HCT116 (cell line): Measurements from ENCODE around the gene SLC16A10. TPM values are rescaled to one million over a fixed set of nuclear protein-coding genes. Genes with fewer than 3 reads are reported as not detected.

Experiments
- ATAC-seq: fragments of 200-7000 bp; cut with Tn5 transposase; 2 replicates; pipeline ENCODE4 v1.9.1; 2020; ENCODE audit warnings: mild to moderate bottlenecking, moderate library complexity
- BruUV-seq: library from RNA; stranded (reverse); fragments of 400-500 nt; replicated peaks from 2 replicates; lab custom pipeline; 2021; lab: Mats Ljungman, UMichigan
- CTCF ChIA-PET: fragments of 300-600 bp; sonication (Branson Sonifier 250); formaldehyde crosslinking; loops from one replicate; lab custom pipeline; 2021; ENCODE audit warnings: antibody characterized with exemption; lab: Charles Lee
- POLR2A ChIA-PET: fragments of 300-600, 350-600 bp; sonication (Branson Sonifier 250); formaldehyde crosslinking; loops from one replicate; lab custom pipeline; 2021; ENCODE audit warnings: antibody characterized with exemption; lab: Charles Lee
- RAD21 ChIA-PET, 2 experiments: fragments of 300-600 bp; sonication (Branson Sonifier 250); formaldehyde crosslinking; loops; one replicate each; lab custom pipeline; 2023; ENCODE audit warnings: low total read pairs in 2 of 2; ENCODE audit not compliant: uncharacterized antibody in 2 of 2, unreplicated experiment in 2 of 2, low non-redundant PET in 1 of 2; lab: Charles Lee
- DNase-seq: peaks from one replicate; pipeline ENCODE4 v3.0.0-alpha.2; 2010; ENCODE audit warnings: low read depth, low spot score
- H2AFZ ChIP-seq: fragments of 200-600 bp; shearing (Covaris generic), sonication (generic); 2 replicates; pipeline ENCODE4 v1.6.1; 2017; ENCODE audit warnings: low read depth, mixed run types, mixed read lengths, antibody characterized with exemption, low read length; ENCODE audit not compliant: poor library complexity, severe bottlenecking
- H3K27ac ChIP-seq: 2 replicates; pipeline ENCODE4 v1.5.1; 2012; ENCODE audit warnings: low read depth, low read length
- H3K27me3 ChIP-seq: fragments of 200-600 bp; sonication (generic); 2 replicates; pipeline ENCODE4 v1.6.1; 2016; ENCODE audit warnings: mixed run types, low read length, mixed read lengths; ENCODE audit not compliant: insufficient read depth
- H3K36me3 ChIP-seq, 2 experiments: fragments of 200-500 bp in 1 of 2; fragments of 200-600 bp in 1 of 2; sonication (Bioruptor generic) in 1 of 2; sonication (generic) in 1 of 2; 2 replicates each; pipeline versions ENCODE4 v1.5.1 to v1.6.1; 2014 to 2016; ENCODE audit warnings: low read length in 2 of 2, inconsistent platforms in 1 of 2, mixed read lengths in 1 of 2, mixed run types in 1 of 2; ENCODE audit not compliant: insufficient read depth in 2 of 2, control insufficient read depth in 1 of 2
- H3K4me1 ChIP-seq, 2 experiments: fragments of 200-600 bp in 1 of 2; sonication (generic) in 1 of 2; 2 replicates each; pipeline versions ENCODE4 v1.5.1 to v1.6.1; 2012 to 2017; ENCODE audit warnings: low read length in 2 of 2, inconsistent platforms in 1 of 2, mild to moderate bottlenecking in 1 of 2, mixed read lengths in 1 of 2, mixed run types in 1 of 2, moderate library complexity in 1 of 2; ENCODE audit not compliant: insufficient read depth in 2 of 2, control insufficient read depth in 1 of 2
- H3K4me2 ChIP-seq: fragments of 200-600 bp; sonication (generic); 2 replicates; pipeline ENCODE4 v1.6.1; 2017; ENCODE audit warnings: mixed run types, low read length, mixed read lengths
- H3K4me3 ChIP-seq, 2 experiments: fragments of 200-600 bp in 1 of 2; sonication (generic) in 1 of 2; replicated peaks in 1 of 2; 2 replicates each; pipeline ENCODE4 v1.5.1; 2011 to 2016; ENCODE audit warnings: low read length in 2 of 2, control low read depth in 1 of 2, low read depth in 1 of 2, mild to moderate bottlenecking in 1 of 2, mixed read lengths in 1 of 2, mixed run types in 1 of 2
- H3K79me2 ChIP-seq: fragments of 200-600 bp; sonication (generic); 2 replicates; pipeline ENCODE4 v1.6.1; 2017; ENCODE audit warnings: mild to moderate bottlenecking, mixed run types, low read length, moderate library complexity, mixed read lengths; ENCODE audit not compliant: insufficient read depth
- H3K9ac ChIP-seq: fragments of 200-600 bp; sonication (generic); 2 replicates; pipeline ENCODE4 v1.6.1; 2016; ENCODE audit warnings: low read length, mixed read lengths
- H3K9me2 ChIP-seq: fragments of 200-600 bp; sonication (generic), shearing (Covaris generic); 2 replicates; pipeline ENCODE4 v1.6.1; 2017; ENCODE audit warnings: mixed run types, mild to moderate bottlenecking, moderate library complexity; ENCODE audit not compliant: insufficient read depth
- H3K9me3 ChIP-seq, 2 experiments: fragments of 200-500 bp in 1 of 2; fragments of 200-600 bp in 1 of 2; sonication (Bioruptor generic) in 1 of 2; sonication (generic) in 1 of 2; 2 replicates each; pipeline ENCODE4 v1.6.1; 2014 to 2017; ENCODE audit warnings: low read length in 2 of 2, mixed read lengths in 2 of 2, inconsistent platforms in 1 of 2, low read depth in 1 of 2, mild to moderate bottlenecking in 1 of 2, mixed run types in 1 of 2, moderate library complexity in 1 of 2; ENCODE audit not compliant: control insufficient read depth in 1 of 2, insufficient read depth in 1 of 2
- H4K20me1 ChIP-seq: fragments of 200-600 bp; sonication (generic), shearing (Covaris generic); 2 replicates; pipeline ENCODE4 v1.6.1; 2017; ENCODE audit warnings: mixed run types, mild to moderate bottlenecking, moderate library complexity; ENCODE audit not compliant: insufficient read depth
- ATF3 ChIP-seq: IDR thresholded peaks from 2 replicates; pipeline ENCODE4 v1.6.1; 2012
- CBX3 ChIP-seq: IDR thresholded peaks from 2 replicates; pipeline ENCODE4 v1.6.1; 2012; ENCODE audit warnings: low read depth
- CEBPB ChIP-seq: IDR thresholded peaks from 2 replicates; pipeline ENCODE4 v1.6.1; 2012; ENCODE audit warnings: low read depth
- CTCF ChIP-seq, 3 experiments: fragments of 200-600 bp in 1 of 3; sonication (generic) in 1 of 3; IDR thresholded peaks in 2 of 3; conservative IDR thresholded peaks in 1 of 3; 2 replicates each; pipeline ENCODE4 v1.5.1; 2012 to 2017; ENCODE audit warnings: low read depth in 2 of 3, low read length in 2 of 3, antibody characterized with exemption in 1 of 3, borderline replicate concordance in 1 of 3, control low read depth in 1 of 3, mild to moderate bottlenecking in 1 of 3, mixed read lengths in 1 of 3, mixed run types in 1 of 3, moderate library complexity in 1 of 3; ENCODE audit not compliant: insufficient read depth in 1 of 3
- ELF1 ChIP-seq: IDR thresholded peaks from 2 replicates; pipeline ENCODE4 v1.6.1; 2012; ENCODE audit warnings: low read depth, borderline replicate concordance
- EZH2 ChIP-seq: fragments of 200-600 bp; sonication (generic); IDR thresholded peaks from 2 replicates; pipeline ENCODE4 v1.6.1; 2017; ENCODE audit warnings: antibody characterized with exemption, mixed run types
- FOSL1 ChIP-seq: IDR thresholded peaks from 2 replicates; pipeline ENCODE4 v1.6.1; 2012; ENCODE audit warnings: low read depth
- POLR2A ChIP-seq: IDR thresholded peaks from 2 replicates; pipeline ENCODE4 v1.7.0; 2011; ENCODE audit warnings: borderline replicate concordance; ENCODE audit not compliant: insufficient read depth, insufficient read length; ENCODE audit errors: extremely low read depth
- POLR2AphosphoS5 ChIP-seq: IDR thresholded peaks from 2 replicates; pipeline ENCODE4 v1.6.1; 2011; ENCODE audit warnings: mild to moderate bottlenecking, low read depth, low read length, moderate library complexity
- RAD21 ChIP-seq: IDR thresholded peaks from 2 replicates; pipeline ENCODE4 v1.6.1; 2012; ENCODE audit warnings: low read depth, mild to moderate bottlenecking
- SIN3A ChIP-seq: IDR thresholded peaks from 2 replicates; pipeline ENCODE4 v1.6.1; 2012; ENCODE audit warnings: low read depth
- SP1 ChIP-seq: IDR thresholded peaks from 2 replicates; pipeline ENCODE4 v1.6.1; 2012; ENCODE audit warnings: low read depth
- SRF ChIP-seq: IDR thresholded peaks from 2 replicates; pipeline ENCODE4 v1.6.1; 2012; ENCODE audit warnings: low read depth
- TCF7L2 ChIP-seq: IDR thresholded peaks from 2 replicates; pipeline ENCODE4 v1.7.0; 2011; ENCODE audit warnings: borderline replicate concordance, inconsistent platforms; ENCODE audit not compliant: insufficient read depth, insufficient read length; ENCODE audit errors: extremely low read depth
- ZNF274 ChIP-seq: fragments of 200-500 bp; sonication (Bioruptor generic); IDR thresholded peaks from 2 replicates; pipeline ENCODE4 v1.6.1; 2014; ENCODE audit warnings: mild to moderate bottlenecking, low read depth, low read length, inconsistent platforms
- intact Hi-C: fragments of 100-400 bp; cut with micrococcal nuclease; formaldehyde crosslinking; loops from 2 replicates; pipeline ENCODE4 v1.10.0; 2022
- total RNA-seq: library from RNA; stranded (reverse); gene quantifications from one replicate; pipeline ENCODE4 v1.2.1, GENCODE V29; 2021; ENCODE audit not compliant: unreplicated experiment

SLC16A10 gene
- total RNA-seq, 1 experiment from 2014 or later, result 8.3 TPM

GRCh38 chr6:111068866-111069234 is 18.5 kb upstream of the SLC16A10 start:
- Histone ChIP-seq H3K9ac (no peak overlapping the region), H2AFZ (no peak overlapping the region), H3K79me2 (no peaks in the 10 kb centered on the region), H3K9me3 (no peaks in the 10 kb centered on the region), H3K4me2 (no peak overlapping the region), H3K4me1 (no peaks in the 10 kb centered on the region), H3K9me2 (no peaks in the 10 kb centered on the region), H3K27ac (no peak overlapping the region), H3K36me3 (no peaks in the 10 kb centered on the region), H3K27me3 (0 out of 2 replicates have a peak, but pooled peaks cover 6% of the 10 kb centered on the region), H3K4me3 (no peak overlapping the region), H4K20me1 (no peaks in the 10 kb centered on the region)
- intact Hi-C loops, result no loop called here
- ChIA-PET RAD21 (no interaction called here), POLR2A (no interaction called here), CTCF (interaction anchor here (1.3 kb wide), 1 partner anchor 11 kb away, joined by 8 read pairs; no protein-coding TSS in a partner anchor)
- BruUV-seq, result no TSS peak
- ATAC-seq, result no peak
- TF ChIP-seq SRF (no peak), ZNF274 (no peak), ELF1 (no peak), CTCF (IDR thresholded peaks at IDR 0.05 in 2 of 3, conservative IDR thresholded peaks at IDR 0.05 in 1 of 3; ENCODE audit: borderline replicate concordance in 1 of 3, insufficient read depth in 1 of 3, low read depth in 2 of 3, low read length in 2 of 3) (no peak), CBX3 (no peak), POLR2AphosphoS5 (no peak), ATF3 (no peak), FOSL1 (no peak), SP1 (no peak), SIN3A (no peak), EZH2 (no peak), CEBPB (no peak), POLR2A (no peak), RAD21 (no peak), TCF7L2 (no peak)
- DNase-seq, result no peak
